ENCODE measurements around the gene QSOX2.
A peak's percentile ranks its signal among the peaks of the same experiment; 100 is the strongest.

The QSOX2 gene

GRCh38 chr9:136245219-136246150 lies at the start of gene QSOX2:
QSOX2 (minus strand) TSS chr9:136245812; CDS start chr9:136245803, 9 bp downstream.
- peak; percentile 68 for DNase-seq (ENCODE audit: low spot score)

- no peak for DNase-seq (ENCODE audit: low spot score)
Observed at GRCh38 chr9:136295055-136295454, 49.4 kb upstream of the QSOX2 start.

GRCh38 chr9:136294437-136294836 lies 48.8 kb upstream of the QSOX2 start:
- DNase-seq (ENCODE audit: low spot score): no peak

- no peak for DNase-seq (ENCODE audit: low spot score)
Observed at GRCh38 chr9:136293476-136294077, 48.0 kb upstream of the QSOX2 start.

- DNase-seq (ENCODE audit: low spot score): no peak
Observed at GRCh38 chr9:136292591-136293448, 47.2 kb upstream of the QSOX2 start.

GRCh38 chr9:136292026-136292538 lies 46.5 kb upstream of the QSOX2 start:
- DNase-seq (ENCODE audit: low spot score): no peak

GRCh38 chr9:136291306-136292025 lies 45.9 kb upstream of the QSOX2 start:
- no peak for DNase-seq (ENCODE audit: low spot score)

GRCh38 chr9:136290508-136291000 lies 44.9 kb upstream of the QSOX2 start:
- DNase-seq (ENCODE audit: low spot score): no peak

- no peak for DNase-seq (ENCODE audit: low spot score)
Observed at GRCh38 chr9:136289651-136290507, 44.3 kb upstream of the QSOX2 start.

GRCh38 chr9:136287960-136288753 lies 42.5 kb upstream of the QSOX2 start:
- no peak for DNase-seq (ENCODE audit: low spot score)

GRCh38 chr9:136286987-136287379 lies 41.4 kb upstream of the QSOX2 start:
- DNase-seq (ENCODE audit: low spot score): no peak

GRCh38 chr9:136286359-136286986 lies 40.9 kb upstream of the QSOX2 start:
- no peak for DNase-seq (ENCODE audit: low spot score)

- DNase-seq (ENCODE audit: low spot score): no peak
Observed at GRCh38 chr9:136285501-136286358, 40.1 kb upstream of the QSOX2 start.

GRCh38 chr9:136284951-136285350 lies 39.3 kb upstream of the QSOX2 start:
- DNase-seq (ENCODE audit: low spot score): no peak

GRCh38 chr9:136284311-136284710 lies 38.7 kb upstream of the QSOX2 start:
- no peak for DNase-seq (ENCODE audit: low spot score)

- peak; percentile 74 for DNase-seq (ENCODE audit: low spot score)
Observed at GRCh38 chr9:136283291-136284235, 38.0 kb upstream of the QSOX2 start.

All from kidney capillary endothelial cell (primary cell).